Left ventricle myocardium inferior (tissue), 1 donor: ENCODE measurements around the gene ANO3. TPM values are rescaled to one million over a fixed set of nuclear protein-coding genes. Genes with fewer than 3 reads are reported as not detected.

ENCODE experiments used
- DNase-seq: peaks from one replicate; pipeline ENCODE4 v3.0.0-alpha.2; 2020
- H3K27ac ChIP-seq: fragments of 200-600 bp; replicated peaks from 2 replicates; pipeline ENCODE4 v1.8.0; 2021
- H3K27me3 ChIP-seq: fragments of 200-600 bp; 2 replicates; pipeline ENCODE4 v1.8.0; 2021; ENCODE audit warnings: low read depth
- H3K36me3 ChIP-seq: fragments of 200-600 bp; 2 replicates; pipeline ENCODE4 v1.8.0; 2021
- H3K4me1 ChIP-seq: fragments of 200-600 bp; 2 replicates; pipeline ENCODE4 v1.8.0; 2021
- H3K4me3 ChIP-seq: fragments of 200-600 bp; 2 replicates; pipeline ENCODE4 v1.8.0; 2021; ENCODE audit warnings: mild to moderate bottlenecking, moderate library complexity
- H3K9me3 ChIP-seq: fragments of 200-600 bp; replicated peaks from 2 replicates; pipeline ENCODE4 v1.8.0; 2021
- intact Hi-C: fragments of 100-400 bp; cut with micrococcal nuclease; formaldehyde crosslinking; loops from one replicate; pipeline ENCODE4 v1.11.0; 2022
- total RNA-seq: library from RNA; stranded (reverse); fragmentation: NEBNext Ultra II Directional; extraction: Animal tissue kit (Norgen Biotek cat#: 25700); gene quantifications from one replicate; pipeline ENCODE4 v1.2.1, GENCODE V29; 2021
- TF ChIP-seq, protein P1 (sequence below): fragments of 200-600 bp; IDR thresholded peaks from 2 replicates; pipeline ENCODE4 v1.8.0; 2021; ENCODE audit warnings: antibody characterized with exemption, mild to moderate bottlenecking, borderline replicate concordance
- donor health status: DM: no; HTN: yes; CAD: no; lungs with severe emphysema.

The ANO3 gene
- total RNA-seq, 1 donor from 2014 or later, result not detected

GRCh38 chr11:26597899-26598298, 266.0 kb downstream of the ANO3 start:
- TF ChIP-seq, protein P1, sequence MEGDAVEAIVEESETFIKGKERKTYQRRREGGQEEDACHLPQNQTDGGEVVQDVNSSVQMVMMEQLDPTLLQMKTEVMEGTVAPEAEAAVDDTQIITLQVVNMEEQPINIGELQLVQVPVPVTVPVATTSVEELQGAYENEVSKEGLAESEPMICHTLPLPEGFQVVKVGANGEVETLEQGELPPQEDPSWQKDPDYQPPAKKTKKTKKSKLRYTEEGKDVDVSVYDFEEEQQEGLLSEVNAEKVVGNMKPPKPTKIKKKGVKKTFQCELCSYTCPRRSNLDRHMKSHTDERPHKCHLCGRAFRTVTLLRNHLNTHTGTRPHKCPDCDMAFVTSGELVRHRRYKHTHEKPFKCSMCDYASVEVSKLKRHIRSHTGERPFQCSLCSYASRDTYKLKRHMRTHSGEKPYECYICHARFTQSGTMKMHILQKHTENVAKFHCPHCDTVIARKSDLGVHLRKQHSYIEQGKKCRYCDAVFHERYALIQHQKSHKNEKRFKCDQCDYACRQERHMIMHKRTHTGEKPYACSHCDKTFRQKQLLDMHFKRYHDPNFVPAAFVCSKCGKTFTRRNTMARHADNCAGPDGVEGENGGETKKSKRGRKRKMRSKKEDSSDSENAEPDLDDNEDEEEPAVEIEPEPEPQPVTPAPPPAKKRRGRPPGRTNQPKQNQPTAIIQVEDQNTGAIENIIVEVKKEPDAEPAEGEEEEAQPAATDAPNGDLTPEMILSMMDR, result no peak
- Histone ChIP-seq H3K36me3 (no peaks in the 10 kb centered on the region), H3K4me3 (no peak overlapping the region), H3K4me1 (no peaks in the 10 kb centered on the region), H3K27me3 (no peaks in the 10 kb centered on the region), H3K27ac (no peak overlapping the region), H3K9me3 (no peaks in the 10 kb centered on the region)
- DNase-seq, result no peak
- intact Hi-C loops, result no loop called here

- Histone ChIP-seq H3K9me3 (peaks cover 7% of the 10 kb centered on the region), H3K27me3 (no peaks in the 10 kb centered on the region), H3K4me3 (no peak overlapping the region), H3K36me3 (no peaks in the 10 kb centered on the region), H3K27ac (no peak overlapping the region), H3K4me1 (no peaks in the 10 kb centered on the region)
- intact Hi-C loops, result no loop called here
- no peak for DNase-seq
- TF ChIP-seq, protein P1, result no peak
Measured at GRCh38 chr11:26599425-26599824, 267.5 kb downstream of the ANO3 start.

- Histone ChIP-seq H3K27me3 (no peaks in the 10 kb centered on the region), H3K9me3 (peaks cover 10% of the 10 kb centered on the region), H3K4me1 (no peaks in the 10 kb centered on the region), H3K36me3 (no peaks in the 10 kb centered on the region), H3K4me3 (no peak overlapping the region), H3K27ac (no peak overlapping the region)
- no peak for DNase-seq
- TF ChIP-seq, protein P1, result no peak
- intact Hi-C loops, result no loop called here
Measured at GRCh38 chr11:26599876-26600434, 268.0 kb downstream of the ANO3 start.

GRCh38 chr11:26607725-26608506, 276.0 kb downstream of the ANO3 start:
- no peak overlapping the region for H3K27ac ChIP-seq
- intact Hi-C loops, result no loop called here
- H3K27me3 ChIP-seq, result no peaks in the 10 kb centered on the region
- no peak for DNase-seq
- no peak overlapping the region for H3K4me3 ChIP-seq
- H3K36me3 ChIP-seq, result no peaks in the 10 kb centered on the region
- TF ChIP-seq, protein P1, result no peak
- H3K4me1 ChIP-seq, result no peaks in the 10 kb centered on the region
- H3K9me3 ChIP-seq, result peaks cover 26% of the 10 kb centered on the region

- no peak for DNase-seq
- Histone ChIP-seq H3K4me1 (no peaks in the 10 kb centered on the region), H3K36me3 (no peaks in the 10 kb centered on the region), H3K27me3 (no peaks in the 10 kb centered on the region), H3K9me3 (peaks cover 33% of the 10 kb centered on the region), H3K27ac (no peak overlapping the region), H3K4me3 (no peak overlapping the region)
- TF ChIP-seq, protein P1, result no peak
- intact Hi-C loops, result no loop called here
Measured at GRCh38 chr11:26608507-26609146, 276.7 kb downstream of the ANO3 start.
